Thymus (tissue), 11 donors: ENCODE results near the gene NIM1K. TPM values are rescaled to one million over a fixed set of nuclear protein-coding genes. Genes with fewer than 3 reads are reported as not detected.
A peak's percentile ranks its signal among the peaks of the same experiment; 100 is the strongest.
"Not testable (repeated sequence)": the region's sequence is repeated elsewhere in the genome, so short reads cannot be mapped to it uniquely, and the experiment has no call there.

Source experiments
- DNase-seq, 9 donors: peaks; one replicate each; pipeline ENCODE4 v3.0.0-alpha.2; 2013; ENCODE audit warnings: low spot score in 9 of 9, low read depth in 6 of 9, missing footprints in 1 of 9
- H3K27ac ChIP-seq, 2 donors: one replicate each; pipeline ENCODE4 v1.5.1; 2013; ENCODE audit warnings: control low read depth in 1 of 2, low read depth in 1 of 2, low read length in 1 of 2, mild to moderate bottlenecking in 1 of 2, moderate library complexity in 1 of 2
- H3K27me3 ChIP-seq, 2 donors: one replicate each; pipeline ENCODE4 v1.5.1; 2013; ENCODE audit warnings: low read length in 1 of 2; ENCODE audit not compliant: control insufficient read depth in 2 of 2, insufficient read depth in 1 of 2
- H3K36me3 ChIP-seq, 2 donors: one replicate each; pipeline ENCODE4 v1.5.1; 2013; ENCODE audit warnings: low read length in 1 of 2, mild to moderate bottlenecking in 1 of 2, moderate library complexity in 1 of 2; ENCODE audit not compliant: control insufficient read depth in 2 of 2, insufficient read depth in 2 of 2
- H3K4me1 ChIP-seq, 2 donors: one replicate each; pipeline ENCODE4 v1.5.1; 2013; ENCODE audit warnings: low read length in 2 of 2; ENCODE audit not compliant: control insufficient read depth in 2 of 2, insufficient read depth in 2 of 2
- H3K4me3 ChIP-seq, 2 donors: one replicate each; pipeline ENCODE4 v1.5.1; 2013; ENCODE audit warnings: low read length in 2 of 2, control low read depth in 1 of 2, mild to moderate bottlenecking in 1 of 2
- H3K9me3 ChIP-seq, 2 donors: one replicate each; pipeline ENCODE4 v1.5.1; 2013; ENCODE audit warnings: low read length in 1 of 2, mild to moderate bottlenecking in 1 of 2; ENCODE audit not compliant: control insufficient read depth in 2 of 2, insufficient read depth in 1 of 2
- WGBS: extraction: QIAGEN DNeasy Blood & Tissue Kit; methylation state at CpG from one replicate; pipeline ENCODE4 v1.1.7; 2013; 5-methylcytosine and 5-hydroxymethylcytosine counted together
- polyA plus RNA-seq: library from polyadenylated mRNA; stranded (reverse); fragments of 200-250 nt; gene quantifications from one replicate; pipeline ENCODE4 v1.2.3, GENCODE V29; 2013
- total RNA-seq: library from RNA; stranded (reverse); fragments of 120-200 nt; gene quantifications from one replicate; pipeline ENCODE4 v1.2.4, GENCODE V29; 2013
- donor health status: healthy.

Gene NIM1K
- total and polyA plus RNA-seq, 2 donors, result 0.19 to 0.32 TPM

DNA sequence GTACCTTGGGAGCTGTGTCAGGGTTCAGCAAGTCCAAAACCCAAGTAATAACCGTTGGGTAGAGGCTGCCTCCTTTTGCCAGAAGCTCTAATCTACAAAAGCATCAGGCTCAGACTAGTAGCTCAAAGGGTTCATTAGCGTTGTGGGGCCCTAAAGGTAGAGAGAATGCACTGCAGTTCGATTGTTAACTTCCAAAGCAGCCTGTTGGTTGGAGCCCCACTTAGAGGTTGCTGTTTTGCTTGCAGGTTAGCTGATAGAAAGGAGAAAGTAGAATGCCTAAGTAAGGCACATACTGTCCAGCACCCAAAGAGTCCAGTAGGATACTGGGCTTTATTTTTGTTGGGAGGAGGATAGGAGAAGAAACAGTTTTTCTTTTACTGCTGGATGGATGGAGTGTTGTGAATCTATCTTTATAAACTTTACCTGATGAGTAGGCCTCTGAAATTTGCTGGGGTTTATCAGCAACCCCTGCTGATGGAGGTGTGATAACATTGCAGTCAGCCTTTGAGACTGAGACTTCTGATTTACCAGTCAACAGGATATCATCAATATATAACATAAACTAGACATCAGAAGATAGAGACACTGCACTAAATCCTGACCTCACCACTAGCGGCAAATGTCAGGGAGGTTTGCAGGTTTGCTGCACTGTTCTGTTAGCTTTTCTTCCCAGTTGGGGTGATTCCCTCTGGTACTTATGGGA lies 36.5 kb upstream of the NIM1K start:
- 95% methylated on average over 4 of the region's 4 CpGs for WGBS
- DNase-seq, result no peak
- no peaks in the 10 kb centered on the region for H3K27me3 ChIP-seq
- no peaks in the 10 kb centered on the region for H3K9me3 ChIP-seq
- H3K27ac ChIP-seq, result no peak overlapping the region
- H3K4me1 ChIP-seq, result peaks cover 0 to under 1% of the 10 kb centered on the region in 2 donors
- no peak overlapping the region for H3K4me3 ChIP-seq
- peaks cover 16 to 37% of the 10 kb centered on the region in 2 donors for H3K36me3 ChIP-seq

DNA sequence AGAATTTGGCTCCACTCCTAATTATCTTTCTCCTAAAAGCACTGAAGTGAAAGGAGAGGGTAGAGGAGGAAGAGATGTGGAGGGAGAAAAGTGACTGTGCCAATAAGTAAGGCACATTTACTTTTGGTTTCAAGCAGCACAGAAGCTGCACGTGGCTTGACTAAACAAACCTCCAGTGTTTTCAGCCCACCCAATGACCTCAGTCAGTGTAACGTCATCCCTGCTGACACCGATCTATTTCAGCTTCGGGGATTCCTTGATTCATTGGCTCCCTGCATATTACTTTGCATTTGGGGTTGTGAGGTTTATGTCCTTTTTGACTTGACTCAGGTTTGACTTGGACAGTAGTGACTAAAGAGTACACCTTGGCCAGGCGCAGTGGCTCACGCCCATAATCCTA lies 35.6 kb upstream of the NIM1K start:
- WGBS, result 95% methylated on average over 6 of the region's 6 CpGs
- no peak overlapping the region for H3K4me3 ChIP-seq
- peaks cover 3 to 6% of the 10 kb centered on the region in 2 donors for H3K4me1 ChIP-seq
- H3K27ac ChIP-seq, result no peak overlapping the region
- no peaks in the 10 kb centered on the region for H3K9me3 ChIP-seq
- peaks cover 14 to 35% of the 10 kb centered on the region in 2 donors for H3K36me3 ChIP-seq
- H3K27me3 ChIP-seq, result no peaks in the 10 kb centered on the region
- no peak for DNase-seq

DNA sequence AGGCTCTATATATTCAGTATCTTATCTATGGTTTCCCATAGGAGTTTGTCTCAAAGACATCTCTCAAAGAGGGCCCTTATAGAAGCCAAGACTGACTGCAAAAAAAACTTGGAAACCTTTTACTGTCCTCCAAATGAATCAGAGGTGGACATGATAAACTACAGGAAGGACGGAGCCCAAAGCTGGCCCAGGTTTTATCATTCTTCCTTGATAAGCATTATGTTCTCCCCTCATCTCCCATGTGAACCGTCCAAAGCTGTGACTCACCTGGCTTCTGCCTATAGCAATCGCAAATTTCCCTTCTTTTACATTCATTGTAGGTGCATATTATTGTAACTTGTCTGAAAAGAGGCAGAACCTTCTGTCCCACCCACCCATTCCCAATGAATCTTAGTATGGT lies 35.0 kb upstream of the NIM1K start:
- peaks cover 14 to 34% of the 10 kb centered on the region in 2 donors for H3K36me3 ChIP-seq
- no peaks in the 10 kb centered on the region for H3K9me3 ChIP-seq
- DNase-seq, result no peak
- no peak overlapping the region for H3K27ac ChIP-seq
- H3K27me3 ChIP-seq, result no peaks in the 10 kb centered on the region
- peaks cover 5 to 8% of the 10 kb centered on the region in 2 donors for H3K4me1 ChIP-seq
- H3K4me3 ChIP-seq, result no peak overlapping the region
- 97% methylated on average over 3 of the region's 3 CpGs for WGBS

DNA sequence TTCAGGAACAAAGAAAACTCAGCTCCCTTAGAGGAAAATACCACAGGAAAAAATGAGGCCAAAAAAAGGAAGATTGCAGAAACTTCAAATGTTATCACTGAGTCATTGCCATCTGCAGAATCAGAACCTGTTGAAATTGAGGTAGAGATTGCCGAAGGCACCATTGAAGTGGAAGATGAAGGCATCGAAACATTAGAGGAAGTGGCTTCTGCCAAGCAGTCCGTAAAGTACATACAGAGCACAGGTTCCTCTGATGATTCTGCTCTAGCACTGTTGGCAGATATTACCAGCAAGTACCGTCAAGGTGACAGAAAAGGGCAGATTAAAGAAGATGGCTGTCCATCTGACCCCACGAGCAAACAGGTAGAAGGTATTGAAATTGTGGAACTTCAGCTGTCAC lies 30.8 kb upstream of the NIM1K start:
- peak overlapping the region in 1 of 2 donors; percentile 31 for H3K27ac ChIP-seq
- no peaks in the 10 kb centered on the region for H3K27me3 ChIP-seq
- 22% methylated on average over 5 of the region's 5 CpGs for WGBS
- H3K36me3 ChIP-seq, result peaks cover 20 to 30% of the 10 kb centered on the region in 2 donors
- DNase-seq, result peak; percentile 9 to 74 (median 45)
- H3K4me1 ChIP-seq, result peaks cover 5 to 8% of the 10 kb centered on the region in 2 donors
- no peaks in the 10 kb centered on the region for H3K9me3 ChIP-seq
- H3K4me3 ChIP-seq, result no peak overlapping the region

DNA sequence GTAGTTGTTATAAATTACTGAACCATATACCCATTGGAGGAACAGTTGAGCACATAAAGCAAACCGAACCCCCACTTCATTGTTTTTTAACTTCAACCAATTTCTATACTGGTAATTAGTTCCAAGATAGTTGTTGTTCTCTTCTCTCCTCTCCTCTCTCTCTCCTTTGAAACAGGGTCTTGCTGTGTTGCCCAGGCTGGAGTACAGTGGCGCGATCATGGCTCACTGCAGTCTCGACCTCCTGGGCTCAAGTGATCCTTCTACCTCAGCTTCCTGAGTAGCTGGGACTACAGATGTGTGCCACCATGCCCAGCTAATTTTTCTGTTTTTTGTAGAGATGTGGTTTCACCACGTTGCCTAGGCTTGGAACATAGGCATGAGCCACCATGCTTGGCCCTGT lies 27.2 kb upstream of the NIM1K start:
- H3K9me3 ChIP-seq, DNase-seq, H3K4me1 ChIP-seq, H3K27ac ChIP-seq, H3K4me3 ChIP-seq, H3K27me3 ChIP-seq: not testable (repeated sequence)
- H3K36me3 ChIP-seq, result peaks cover 19 to 40% of the 10 kb centered on the region in 2 donors
- WGBS, result 97% methylated on average over 5 of the region's 5 CpGs

DNA sequence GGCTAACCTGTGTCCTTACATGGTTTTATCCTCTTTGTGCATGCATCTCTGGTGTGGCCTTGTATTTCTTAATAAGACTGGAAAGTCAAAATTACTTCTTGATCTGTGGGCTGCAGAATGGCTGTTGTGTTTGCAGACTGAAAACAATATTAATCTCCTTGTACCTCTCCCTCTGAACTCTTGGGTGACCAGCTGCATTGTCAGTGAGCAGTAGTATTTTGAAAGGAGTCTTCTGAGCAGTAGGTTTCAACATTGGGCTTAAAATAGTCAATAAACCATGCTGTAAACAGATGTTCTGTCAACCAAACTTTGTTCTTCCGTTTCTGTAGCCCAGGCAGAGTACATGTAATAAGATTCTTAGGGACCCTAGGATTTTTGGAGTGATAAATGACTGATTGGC lies 26.7 kb upstream of the NIM1K start:
- 92% methylated on average over 1 of the region's 1 CpG for WGBS
- Histone ChIP-seq H3K27me3 (no peaks in the 10 kb centered on the region), H3K36me3 (peaks cover 19 to 43% of the 10 kb centered on the region in 2 donors), H3K4me3 (no peak overlapping the region), H3K27ac (no peak overlapping the region), H3K9me3 (no peaks in the 10 kb centered on the region), H3K4me1 (peaks cover 5 to 8% of the 10 kb centered on the region in 2 donors)
- no peak for DNase-seq

DNA sequence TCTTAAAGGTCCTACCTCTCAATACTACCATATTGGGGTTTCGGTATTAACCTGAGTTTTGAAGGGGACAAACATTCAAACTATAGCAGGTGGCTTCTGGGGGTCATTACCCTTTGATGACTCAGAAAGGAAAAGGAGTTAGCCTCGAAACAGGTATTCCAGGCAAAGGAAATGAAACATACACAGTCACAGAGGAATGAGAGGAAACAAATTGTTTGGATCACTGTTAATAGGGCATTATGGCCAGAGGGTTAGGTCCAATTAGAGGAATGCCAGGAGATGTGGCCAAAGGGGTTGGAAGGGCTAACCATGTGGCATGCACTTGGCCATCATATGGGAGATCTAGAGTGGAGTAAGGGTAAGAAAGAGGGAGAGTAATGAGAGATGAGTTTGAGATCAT lies 23.9 kb upstream of the NIM1K start:
- Histone ChIP-seq H3K36me3 (peaks cover 10 to 40% of the 10 kb centered on the region in 2 donors), H3K27ac (no peak overlapping the region), H3K4me1 (no peaks in the 10 kb centered on the region), H3K9me3 (no peaks in the 10 kb centered on the region), H3K4me3 (no peak overlapping the region), H3K27me3 (no peaks in the 10 kb centered on the region)
- 98% methylated on average over 2 of the region's 2 CpGs for WGBS
- no peak for DNase-seq

DNA sequence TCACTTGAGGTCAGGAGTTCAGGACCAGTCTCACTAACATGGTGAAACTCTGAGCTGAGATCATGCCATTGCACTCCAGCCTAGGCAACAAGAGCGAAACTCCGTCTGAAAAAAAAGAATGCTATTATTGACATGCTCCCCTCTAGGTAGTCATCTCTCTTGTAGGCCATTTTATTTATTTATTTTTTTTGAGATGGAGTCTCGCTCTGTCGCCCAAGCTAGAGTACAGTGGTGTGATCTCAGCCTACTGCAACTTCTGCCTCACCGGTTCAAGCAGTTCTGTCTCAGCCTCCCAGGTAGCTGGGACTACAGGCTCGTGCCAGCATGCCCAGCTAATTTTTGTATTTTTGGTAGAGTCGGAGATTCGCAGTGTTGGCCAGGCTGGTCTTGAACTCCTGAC lies 20.6 kb upstream of the NIM1K start:
- Histone ChIP-seq H3K36me3 (peaks cover 16 to 49% of the 10 kb centered on the region in 2 donors), H3K27ac (no peak overlapping the region)

DNA sequence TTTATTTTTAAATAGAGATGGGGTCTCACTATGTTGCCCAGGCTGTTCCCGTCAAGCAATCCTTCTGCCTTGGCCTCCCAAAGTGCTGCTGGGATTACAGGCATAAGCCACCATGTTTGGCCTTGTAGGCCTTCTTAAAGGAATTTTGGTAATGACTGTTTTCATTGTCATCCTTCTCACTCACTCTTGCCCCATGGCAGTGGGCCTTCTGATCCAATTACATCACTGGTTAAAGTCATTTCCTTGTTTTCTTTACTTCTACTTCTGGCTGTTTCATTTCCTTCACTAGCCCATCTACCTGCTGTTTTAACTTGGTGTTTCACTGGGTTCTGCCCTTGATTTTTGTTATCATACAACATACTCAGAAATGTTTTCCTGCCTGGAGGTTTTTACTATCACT lies 20.1 kb upstream of the NIM1K start:
- no peak for DNase-seq
- Histone ChIP-seq H3K27ac (no peak overlapping the region), H3K27me3 (no peaks in the 10 kb centered on the region), H3K4me1 (no peaks in the 10 kb centered on the region), H3K9me3 (no peaks in the 10 kb centered on the region), H3K36me3 (peaks cover 16 to 47% of the 10 kb centered on the region in 2 donors), H3K4me3 (no peak overlapping the region)
- WGBS, result 97% methylated on average over 1 of the region's 1 CpG

More for the DNA sequence above, 20.6 kb upstream of the NIM1K start:
- no peak for DNase-seq
- 98% methylated on average over 8 of the region's 8 CpGs for WGBS
- H3K9me3 ChIP-seq, result no peaks in the 10 kb centered on the region
- H3K4me1 ChIP-seq, result no peaks in the 10 kb centered on the region
- H3K27me3 ChIP-seq, result no peaks in the 10 kb centered on the region
- H3K4me3 ChIP-seq, result no peak overlapping the region
